Neural crest cell (in vitro differentiated cells): ENCODE data around the gene RBBP8NL. TPM values are rescaled to one million over a fixed set of nuclear protein-coding genes. Genes with fewer than 3 reads are reported as not detected.

Experiments used
- DNase-seq: peaks from one replicate; pipeline ENCODE4 v3.0.0; 2021; ENCODE audit warnings: low read depth, mixed read lengths, low spot score
- H3K27ac Mint-ChIP-seq: one replicate; pipeline ENCODE4 v1.8.0; 2021; ENCODE audit warnings: mild to moderate bottlenecking, mixed read lengths; ENCODE audit not compliant: unreplicated experiment
- H3K27me3 Mint-ChIP-seq: 2 replicates; pipeline ENCODE4 v1.8.0; 2021; ENCODE audit warnings: low read depth, mild to moderate bottlenecking, mixed read lengths
- H3K36me3 Mint-ChIP-seq: 2 replicates; pipeline ENCODE4 v1.8.0; 2021; ENCODE audit warnings: low read depth, mild to moderate bottlenecking, mixed read lengths
- H3K4me1 Mint-ChIP-seq: 2 replicates; pipeline ENCODE4 v1.8.0; 2021; ENCODE audit warnings: mixed read lengths
- H3K4me3 Mint-ChIP-seq: one replicate; pipeline ENCODE4 v1.8.0; 2021; ENCODE audit warnings: mild to moderate bottlenecking, mixed read lengths
- H3K9me3 Mint-ChIP-seq: 2 replicates; pipeline ENCODE4 v1.8.0; 2021; ENCODE audit warnings: mixed read lengths
- total RNA-seq: library from RNA; stranded (reverse); gene quantifications from 2 replicates; pipeline ENCODE4 v1.2.1, GENCODE V29; 2021
- TF ChIP-seq, protein P1 (sequence below): fragments of 200-600 bp; sonication (generic); conservative IDR thresholded peaks from 2 replicates; pipeline ENCODE4 v1.5.0; 2021; ENCODE audit warnings: antibody characterized with exemption, mild to moderate bottlenecking

RBBP8NL gene
- total RNA-seq, 1 donor from 2014 or later = not detected

DNA sequence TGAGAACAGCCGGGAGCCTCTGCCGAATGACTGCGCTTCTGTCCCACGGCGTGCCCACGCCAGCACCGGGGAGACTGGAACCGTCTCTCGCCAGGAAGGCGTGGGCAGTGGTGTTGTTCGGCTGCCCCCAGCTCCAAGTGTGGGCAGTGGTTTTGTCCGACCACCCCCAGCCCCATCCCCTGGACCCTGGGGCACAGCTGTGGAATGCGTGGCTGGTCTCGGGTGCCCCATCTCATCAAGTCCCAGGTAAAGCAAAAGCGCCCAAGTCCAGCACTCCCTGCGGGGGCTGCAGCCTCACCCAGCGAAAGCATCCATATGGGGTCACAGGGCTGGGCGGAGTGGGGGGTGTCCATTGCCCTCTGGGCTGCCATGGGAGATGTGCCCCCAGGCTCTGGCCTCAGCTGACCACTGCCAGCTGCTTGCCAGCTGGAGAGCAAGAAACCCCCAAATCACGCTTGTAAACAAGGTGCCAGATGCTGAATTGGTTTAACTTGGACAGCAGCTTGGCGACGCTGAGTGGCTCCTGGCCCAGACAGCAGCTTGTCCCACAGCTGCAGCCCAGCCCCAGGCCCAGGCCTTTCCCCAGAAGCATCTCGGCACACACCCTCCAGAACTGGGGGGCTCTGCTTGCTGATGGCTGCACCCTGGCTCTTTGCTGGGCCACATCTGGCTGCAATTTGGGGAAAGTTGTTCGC, 24.7 kb downstream of the RBBP8NL start:
- TF ChIP-seq, protein P1, sequence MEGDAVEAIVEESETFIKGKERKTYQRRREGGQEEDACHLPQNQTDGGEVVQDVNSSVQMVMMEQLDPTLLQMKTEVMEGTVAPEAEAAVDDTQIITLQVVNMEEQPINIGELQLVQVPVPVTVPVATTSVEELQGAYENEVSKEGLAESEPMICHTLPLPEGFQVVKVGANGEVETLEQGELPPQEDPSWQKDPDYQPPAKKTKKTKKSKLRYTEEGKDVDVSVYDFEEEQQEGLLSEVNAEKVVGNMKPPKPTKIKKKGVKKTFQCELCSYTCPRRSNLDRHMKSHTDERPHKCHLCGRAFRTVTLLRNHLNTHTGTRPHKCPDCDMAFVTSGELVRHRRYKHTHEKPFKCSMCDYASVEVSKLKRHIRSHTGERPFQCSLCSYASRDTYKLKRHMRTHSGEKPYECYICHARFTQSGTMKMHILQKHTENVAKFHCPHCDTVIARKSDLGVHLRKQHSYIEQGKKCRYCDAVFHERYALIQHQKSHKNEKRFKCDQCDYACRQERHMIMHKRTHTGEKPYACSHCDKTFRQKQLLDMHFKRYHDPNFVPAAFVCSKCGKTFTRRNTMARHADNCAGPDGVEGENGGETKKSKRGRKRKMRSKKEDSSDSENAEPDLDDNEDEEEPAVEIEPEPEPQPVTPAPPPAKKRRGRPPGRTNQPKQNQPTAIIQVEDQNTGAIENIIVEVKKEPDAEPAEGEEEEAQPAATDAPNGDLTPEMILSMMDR = no peak
- no peaks in the 10 kb centered on the region for H3K27me3 Mint-ChIP-seq
- H3K27ac Mint-ChIP-seq = no peak overlapping the region
- no peak for DNase-seq
- H3K4me3 Mint-ChIP-seq = peak overlapping the region; percentile 47
- H3K4me1 Mint-ChIP-seq = peaks cover 11% of the 10 kb centered on the region
- peaks cover 8% of the 10 kb centered on the region for H3K36me3 Mint-ChIP-seq
- no peaks in the 10 kb centered on the region for H3K9me3 Mint-ChIP-seq

DNA sequence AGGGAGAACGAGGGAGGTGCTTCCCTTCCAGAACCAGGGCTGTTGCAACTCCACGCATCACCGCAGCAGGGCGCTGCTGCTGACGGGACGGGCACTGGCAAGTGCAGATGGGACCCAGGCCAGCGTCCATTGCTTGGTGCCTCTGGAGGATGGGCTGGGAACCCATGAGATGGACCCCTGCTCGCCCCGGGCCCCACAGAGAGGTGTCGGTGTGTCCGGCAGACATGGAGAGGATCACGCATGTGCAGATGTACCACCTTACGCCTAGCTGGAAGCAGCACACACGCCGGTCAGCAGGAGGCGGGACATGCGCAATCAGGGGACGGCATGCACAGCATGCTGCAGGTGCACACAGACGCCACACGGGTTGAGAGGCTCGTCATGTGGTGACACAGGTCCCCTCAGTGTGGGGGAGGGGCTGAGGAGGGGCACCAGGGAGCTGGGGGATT, 26.0 kb downstream of the RBBP8NL start:
- no peaks in the 10 kb centered on the region for H3K27me3 Mint-ChIP-seq
- no peak overlapping the region for H3K4me3 Mint-ChIP-seq
- no peaks in the 10 kb centered on the region for H3K9me3 Mint-ChIP-seq
- no peak overlapping the region for H3K27ac Mint-ChIP-seq
- peaks cover 12% of the 10 kb centered on the region for H3K36me3 Mint-ChIP-seq
- no peak for DNase-seq
- peaks cover 11% of the 10 kb centered on the region for H3K4me1 Mint-ChIP-seq
- TF ChIP-seq, protein P1 = peak; percentile 46

DNA sequence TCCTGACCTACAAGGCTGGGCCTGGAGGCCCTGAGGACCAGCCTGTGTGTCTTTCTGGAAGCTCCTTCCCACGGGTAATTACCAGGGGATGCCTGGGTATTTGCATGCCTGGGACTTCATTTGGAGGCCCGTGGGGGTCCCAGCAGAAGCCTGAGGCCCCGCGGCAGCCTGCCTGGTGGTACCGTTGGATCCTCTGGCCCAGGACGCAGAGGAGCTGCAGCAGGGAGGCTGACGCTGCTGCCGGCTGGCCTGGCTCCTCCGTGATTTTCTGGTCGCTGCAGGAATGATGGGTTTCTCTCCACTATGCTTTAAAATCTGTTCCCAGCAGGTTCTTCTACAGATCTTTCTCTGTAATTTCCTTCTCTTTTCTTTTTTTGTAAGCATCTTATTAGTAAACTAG, 26.8 kb downstream of the RBBP8NL start:
- no peaks in the 10 kb centered on the region for H3K9me3 Mint-ChIP-seq
- H3K4me1 Mint-ChIP-seq = peaks cover 5% of the 10 kb centered on the region
- H3K4me3 Mint-ChIP-seq = no peak overlapping the region
- no peak overlapping the region for H3K27ac Mint-ChIP-seq
- TF ChIP-seq, protein P1 = no peak
- DNase-seq = no peak
- peaks cover 12% of the 10 kb centered on the region for H3K36me3 Mint-ChIP-seq
- no peaks in the 10 kb centered on the region for H3K27me3 Mint-ChIP-seq

DNA sequence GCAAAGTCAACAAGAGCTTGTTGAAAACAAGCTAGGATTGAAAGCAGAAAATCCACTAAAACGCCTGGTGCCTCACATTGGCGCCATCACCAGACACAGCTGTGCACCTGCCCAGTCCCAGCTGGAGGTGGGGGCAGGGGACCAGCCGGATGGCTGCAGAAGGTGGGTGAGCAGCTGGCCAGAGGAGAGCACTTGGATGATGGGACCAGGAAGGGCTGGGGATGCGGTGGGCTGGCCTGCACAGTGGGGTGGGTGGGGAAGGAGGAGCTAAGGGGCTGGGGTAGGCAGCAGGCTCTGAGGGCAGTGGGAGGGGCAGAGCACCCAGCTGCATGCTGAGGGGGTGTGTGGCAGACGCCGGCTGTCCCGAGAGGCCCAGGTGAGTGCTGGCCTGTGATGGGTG, 27.3 kb downstream of the RBBP8NL start:
- Mint-ChIP-seq H3K27me3 (no peaks in the 10 kb centered on the region), H3K9me3 (no peaks in the 10 kb centered on the region), H3K4me1 (peaks cover under 1% of the 10 kb centered on the region), H3K4me3 (no peak overlapping the region), H3K36me3 (peaks cover 12% of the 10 kb centered on the region), H3K27ac (no peak overlapping the region)
- no peak for DNase-seq
- TF ChIP-seq, protein P1 = no peak

DNA sequence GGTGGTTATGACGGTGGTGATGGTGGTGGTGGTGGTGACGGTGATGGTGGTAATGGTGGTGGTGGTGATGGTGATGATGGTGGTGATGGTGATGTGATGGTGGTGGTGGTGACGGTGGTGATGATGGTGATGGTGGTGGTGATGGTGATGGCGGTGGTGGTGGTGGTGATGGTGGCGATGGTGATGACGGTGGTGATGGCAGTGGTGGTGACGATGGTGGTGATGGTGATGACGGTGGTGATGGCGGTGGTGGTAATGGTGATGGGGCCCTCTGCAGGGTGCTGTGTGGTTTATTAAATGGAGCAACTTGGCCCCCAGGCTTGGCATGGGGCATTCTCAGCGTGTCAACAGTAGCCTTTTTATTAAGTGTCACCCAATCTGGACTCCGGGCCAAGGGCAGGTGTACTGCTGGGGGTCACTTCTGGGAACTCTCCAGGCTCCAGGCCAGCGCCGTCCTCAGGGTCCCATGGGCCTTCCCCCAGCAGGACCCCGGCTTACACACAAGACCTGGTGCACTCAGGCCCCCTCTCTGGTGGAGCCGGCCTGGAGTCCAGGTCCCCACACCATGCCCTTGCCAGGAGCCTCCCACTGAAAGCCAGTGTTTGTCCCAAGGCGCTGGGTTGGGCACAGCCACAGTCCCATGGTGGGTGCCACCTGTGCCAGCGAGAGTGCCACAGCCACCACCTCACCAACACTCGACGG, 29.1 kb downstream of the RBBP8NL start:
- H3K36me3 Mint-ChIP-seq = peaks cover 12% of the 10 kb centered on the region
- no peak overlapping the region for H3K27ac Mint-ChIP-seq
- TF ChIP-seq, protein P1 = no peak
- H3K27me3 Mint-ChIP-seq = no peaks in the 10 kb centered on the region
- H3K9me3 Mint-ChIP-seq = no peaks in the 10 kb centered on the region
- H3K4me1 Mint-ChIP-seq = no peaks in the 10 kb centered on the region
- no peak overlapping the region for H3K4me3 Mint-ChIP-seq
- no peak for DNase-seq
